Osteoblast (primary cell): ENCODE measurements around the gene SHTN1. TPM values are rescaled to one million over a fixed set of nuclear protein-coding genes. Genes with fewer than 3 reads are reported as not detected.
A peak's percentile ranks its signal among the peaks of the same experiment; 100 is the strongest.

Experiments
- DNase-seq: peaks from one replicate; pipeline ENCODE4 v3.0.0; 2011; ENCODE audit warnings: low spot score, mixed read lengths; ENCODE audit not compliant: insufficient read length; ENCODE audit errors: missing footprints
- H2AFZ ChIP-seq: 2 replicates; pipeline ENCODE4 v1.6.0; 2011; ENCODE audit warnings: mild to moderate bottlenecking, low read length
- H3K27ac ChIP-seq: 2 replicates; pipeline ENCODE4 v1.5.1; 2011; ENCODE audit warnings: mild to moderate bottlenecking, low read depth, low read length, moderate library complexity
- H3K27me3 ChIP-seq: 2 replicates; pipeline ENCODE4 v1.6.0; 2012; ENCODE audit warnings: mild to moderate bottlenecking, control low read depth, inconsistent platforms, low read length, moderate library complexity; ENCODE audit not compliant: insufficient read depth
- H3K36me3 ChIP-seq: 2 replicates; pipeline ENCODE4 v1.5.1; 2011; ENCODE audit warnings: mild to moderate bottlenecking, low read length, control low read depth, moderate library complexity; ENCODE audit not compliant: insufficient read depth
- H3K4me1 ChIP-seq: 2 replicates; pipeline ENCODE4 v1.5.1; 2011; ENCODE audit warnings: mild to moderate bottlenecking, low read length, control low read depth, moderate library complexity; ENCODE audit not compliant: insufficient read depth
- H3K4me2 ChIP-seq: 2 replicates; pipeline ENCODE4 v1.6.0; 2011; ENCODE audit warnings: mild to moderate bottlenecking, low read length; ENCODE audit not compliant: insufficient read depth
- H3K4me3 ChIP-seq: fragments of 200-600 bp; sonication (generic); 3 replicates; pipeline ENCODE4 v1.5.1; 2012; ENCODE audit warnings: mild to moderate bottlenecking, low read length, inconsistent platforms; ENCODE audit not compliant: insufficient read depth
- H3K79me2 ChIP-seq: 2 replicates; pipeline ENCODE4 v1.6.0; 2012; ENCODE audit warnings: mild to moderate bottlenecking, low read length, control low read depth, inconsistent platforms; ENCODE audit not compliant: insufficient read depth
- H3K9me3 ChIP-seq: 2 replicates; pipeline ENCODE4 v1.5.1; 2011; ENCODE audit warnings: low read depth, low read length, control low read depth
- H4K20me1 ChIP-seq: 2 replicates; pipeline ENCODE4 v1.6.0; 2012; ENCODE audit warnings: mild to moderate bottlenecking, low read length, control low read depth; ENCODE audit not compliant: insufficient read depth
- CTCF ChIP-seq: IDR thresholded peaks from 2 replicates; pipeline ENCODE4 v1.5.1; 2011; ENCODE audit warnings: mild to moderate bottlenecking, low read depth, low read length, moderate library complexity; ENCODE audit errors: extremely low read depth
- total RNA-seq: library from RNA; depleted of rRNA; stranded (reverse); fragments of >200 nt; gene quantifications from 2 replicates; pipeline ENCODE4 v1.2.3, GENCODE V29; 2012

The SHTN1 gene
- total RNA-seq, 1 donor: 2.2 TPM

GRCh38 chr10:116893686-116894037 is 111.3 kb downstream of the SHTN1 start:
- Histone ChIP-seq H3K36me3 (no peaks in the 10 kb centered on the region), H3K27me3 (no peaks in the 10 kb centered on the region), H3K9me3 (no peaks in the 10 kb centered on the region), H3K27ac (no peak overlapping the region), H3K79me2 (no peaks in the 10 kb centered on the region), H2AFZ (no peak overlapping the region), H3K4me3 (no peak overlapping the region), H3K4me2 (no peak overlapping the region), H3K4me1 (peaks cover 5% of the 10 kb centered on the region), H4K20me1 (no peaks in the 10 kb centered on the region)
- DNase-seq: no peak
- TF ChIP-seq CTCF: no peak

GRCh38 chr10:116892907-116893685 is 111.9 kb downstream of the SHTN1 start:
- TF ChIP-seq CTCF: no peak
- DNase-seq: peak; percentile 4

GRCh38 chr10:116891208-116891607 is 113.8 kb downstream of the SHTN1 start:
- Histone ChIP-seq H3K9me3 (no peaks in the 10 kb centered on the region), H2AFZ (no peak overlapping the region), H3K4me2 (peak overlapping the region; percentile 5), H3K27me3 (no peaks in the 10 kb centered on the region), H3K27ac (no peak overlapping the region), H4K20me1 (no peaks in the 10 kb centered on the region), H3K4me3 (no peak overlapping the region), H3K4me1 (peaks cover 13% of the 10 kb centered on the region), H3K36me3 (no peaks in the 10 kb centered on the region), H3K79me2 (no peaks in the 10 kb centered on the region)
- no peak for TF ChIP-seq CTCF
- peak; percentile 50 for DNase-seq

More at GRCh38 chr10:116892907-116893685, 111.9 kb downstream of the SHTN1 start:
- H3K9me3 ChIP-seq: no peaks in the 10 kb centered on the region
- no peak overlapping the region for H3K4me2 ChIP-seq
- no peaks in the 10 kb centered on the region for H3K27me3 ChIP-seq
- H2AFZ ChIP-seq: no peak overlapping the region
- no peak overlapping the region for H3K27ac ChIP-seq
- no peaks in the 10 kb centered on the region for H4K20me1 ChIP-seq
- no peaks in the 10 kb centered on the region for H3K79me2 ChIP-seq
- peaks cover 11% of the 10 kb centered on the region for H3K4me1 ChIP-seq
- H3K4me3 ChIP-seq: no peak overlapping the region
- H3K36me3 ChIP-seq: no peaks in the 10 kb centered on the region

GRCh38 chr10:116889066-116889465 is 115.9 kb downstream of the SHTN1 start:
- no peaks in the 10 kb centered on the region for H3K27me3 ChIP-seq
- H3K79me2 ChIP-seq: no peaks in the 10 kb centered on the region
- H3K4me3 ChIP-seq: no peak overlapping the region
- H3K27ac ChIP-seq: no peak overlapping the region
- H2AFZ ChIP-seq: no peak overlapping the region
- DNase-seq: no peak
- H4K20me1 ChIP-seq: no peaks in the 10 kb centered on the region
- peak overlapping the region; percentile 39 for H3K4me2 ChIP-seq
- H3K9me3 ChIP-seq: no peaks in the 10 kb centered on the region
- peaks cover 13% of the 10 kb centered on the region for H3K4me1 ChIP-seq
- no peaks in the 10 kb centered on the region for H3K36me3 ChIP-seq
- no peak for TF ChIP-seq CTCF
